Suppressor macrophage treated with lipopolysaccharide for 4 hours (primary cell): ENCODE measurements around the gene CLCN7.

Experiments used
- DNase-seq: peaks from one replicate; pipeline ENCODE4 v3.0.0-alpha.2; 2020

Gene CLCN7

DNA sequence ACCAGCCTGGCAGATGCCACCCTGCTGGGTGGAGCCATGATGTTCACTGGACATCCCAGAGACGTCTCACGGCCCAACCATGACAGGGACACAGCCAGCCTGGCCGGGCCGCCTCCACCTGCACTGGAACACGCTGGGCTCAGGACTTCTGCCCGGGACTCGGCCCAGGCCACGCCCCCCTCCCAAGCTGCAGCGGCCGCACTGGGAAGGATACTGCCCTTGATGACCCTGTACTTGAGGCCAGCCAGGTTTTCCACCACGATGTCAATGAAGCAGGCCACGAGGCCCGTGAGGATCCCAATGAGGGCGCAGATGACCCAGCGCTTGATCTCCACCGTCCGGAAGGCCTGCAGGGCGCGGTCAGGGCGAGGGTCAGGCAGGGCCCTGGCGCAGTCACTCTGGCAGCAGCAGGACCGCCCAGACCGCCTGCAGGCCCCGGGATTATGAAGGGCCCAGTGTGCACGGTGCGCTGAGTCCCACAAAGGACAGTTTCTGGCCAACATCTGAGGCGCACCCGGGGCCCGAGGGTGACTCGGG is 14.2 kb downstream of the CLCN7 start:
- no peak for DNase-seq

DNA sequence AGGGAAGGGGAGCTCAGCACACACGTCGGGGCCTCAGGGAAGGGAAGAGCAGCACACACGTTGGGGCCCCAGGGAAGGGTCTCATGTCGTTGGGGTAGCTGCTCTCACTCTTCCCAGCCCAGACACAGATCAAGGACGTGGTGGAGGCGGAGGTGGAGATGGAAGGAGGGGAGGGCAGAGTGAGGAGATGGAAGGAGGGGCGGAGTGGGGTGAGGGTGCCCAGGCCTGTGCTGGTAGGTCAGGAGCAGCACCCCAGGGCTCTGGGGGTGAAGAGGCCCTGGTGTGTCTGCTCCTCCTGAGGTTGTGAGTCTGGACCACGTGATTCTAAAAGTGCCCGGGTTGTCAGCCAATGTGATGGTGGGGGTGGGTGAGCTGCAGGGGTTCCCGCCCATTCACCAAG is 14.9 kb downstream of the CLCN7 start:
- DNase-seq, result no peak

GRCh38 chr16:1458977-1459341 is 15.9 kb downstream of the CLCN7 start:
- no peak for DNase-seq

DNA sequence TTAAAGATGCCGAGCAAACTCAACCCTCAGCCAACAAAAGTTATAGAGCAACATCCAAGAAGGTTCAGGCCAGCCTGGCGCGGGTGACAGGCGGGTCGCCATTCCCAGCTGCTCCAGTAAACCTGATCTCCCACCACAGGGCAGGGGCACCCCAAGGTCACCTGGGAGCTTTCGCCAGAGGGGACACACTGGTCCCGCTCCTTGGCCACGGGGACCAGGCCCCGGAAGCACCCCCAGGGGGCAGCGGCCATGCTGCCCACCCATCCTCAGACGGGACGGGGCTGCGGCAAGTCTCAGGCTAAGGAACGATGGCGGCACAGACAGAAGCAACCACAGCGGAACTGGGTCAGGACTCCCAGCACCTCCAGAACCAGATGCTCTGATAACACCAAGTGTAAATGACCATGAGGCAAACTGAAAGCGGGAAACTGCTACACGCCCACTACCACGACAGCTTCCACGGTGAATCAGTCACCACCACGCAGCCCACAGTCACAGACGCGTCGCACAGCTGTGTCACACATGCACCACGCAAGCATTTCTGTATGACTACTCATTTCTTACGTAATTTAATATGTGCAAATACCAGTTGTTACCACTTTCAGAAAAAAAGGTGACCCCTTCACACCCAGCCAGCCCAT is 16.4 kb downstream of the CLCN7 start:
- peak; percentile 67 for DNase-seq

DNA sequence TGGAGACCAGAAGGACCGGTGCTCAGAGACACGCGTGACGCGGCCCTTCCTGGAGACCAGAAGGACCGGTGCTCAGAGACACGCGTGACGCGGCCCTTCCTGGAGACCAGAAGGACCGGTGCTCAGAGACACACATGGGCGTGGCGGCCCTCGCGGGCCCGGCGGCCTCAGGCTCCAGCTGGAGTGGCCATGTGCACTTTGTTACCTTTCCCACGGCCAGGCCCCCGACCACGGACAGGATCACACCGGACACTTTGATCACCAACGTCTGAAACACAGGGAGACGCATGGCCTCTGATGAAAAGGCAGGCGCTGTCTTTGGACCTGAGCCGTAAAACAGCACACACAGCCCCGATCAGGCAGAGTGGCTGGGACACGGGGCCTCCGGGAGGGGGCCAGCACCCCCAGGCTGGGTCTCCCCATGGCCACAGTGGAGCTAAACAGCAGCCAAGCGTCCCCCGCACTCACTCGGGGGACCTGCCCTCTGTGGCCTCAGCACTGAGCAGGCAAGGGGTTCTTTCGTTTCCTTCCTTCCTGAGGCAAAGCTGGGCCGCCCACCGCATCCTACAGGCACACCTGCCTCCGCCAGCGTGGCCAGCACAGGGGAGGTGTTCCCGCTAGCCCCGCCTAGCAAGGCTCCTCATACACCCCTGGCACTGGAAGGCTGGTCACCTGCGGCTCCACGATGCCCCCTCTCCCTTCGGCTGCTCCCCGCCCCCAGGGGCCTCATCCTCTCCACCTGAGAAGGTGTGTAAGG is 17.2 kb downstream of the CLCN7 start:
- no peak for DNase-seq

GRCh38 chr16:1456951-1457350 is 17.9 kb downstream of the CLCN7 start:
- DNase-seq, result no peak

DNA sequence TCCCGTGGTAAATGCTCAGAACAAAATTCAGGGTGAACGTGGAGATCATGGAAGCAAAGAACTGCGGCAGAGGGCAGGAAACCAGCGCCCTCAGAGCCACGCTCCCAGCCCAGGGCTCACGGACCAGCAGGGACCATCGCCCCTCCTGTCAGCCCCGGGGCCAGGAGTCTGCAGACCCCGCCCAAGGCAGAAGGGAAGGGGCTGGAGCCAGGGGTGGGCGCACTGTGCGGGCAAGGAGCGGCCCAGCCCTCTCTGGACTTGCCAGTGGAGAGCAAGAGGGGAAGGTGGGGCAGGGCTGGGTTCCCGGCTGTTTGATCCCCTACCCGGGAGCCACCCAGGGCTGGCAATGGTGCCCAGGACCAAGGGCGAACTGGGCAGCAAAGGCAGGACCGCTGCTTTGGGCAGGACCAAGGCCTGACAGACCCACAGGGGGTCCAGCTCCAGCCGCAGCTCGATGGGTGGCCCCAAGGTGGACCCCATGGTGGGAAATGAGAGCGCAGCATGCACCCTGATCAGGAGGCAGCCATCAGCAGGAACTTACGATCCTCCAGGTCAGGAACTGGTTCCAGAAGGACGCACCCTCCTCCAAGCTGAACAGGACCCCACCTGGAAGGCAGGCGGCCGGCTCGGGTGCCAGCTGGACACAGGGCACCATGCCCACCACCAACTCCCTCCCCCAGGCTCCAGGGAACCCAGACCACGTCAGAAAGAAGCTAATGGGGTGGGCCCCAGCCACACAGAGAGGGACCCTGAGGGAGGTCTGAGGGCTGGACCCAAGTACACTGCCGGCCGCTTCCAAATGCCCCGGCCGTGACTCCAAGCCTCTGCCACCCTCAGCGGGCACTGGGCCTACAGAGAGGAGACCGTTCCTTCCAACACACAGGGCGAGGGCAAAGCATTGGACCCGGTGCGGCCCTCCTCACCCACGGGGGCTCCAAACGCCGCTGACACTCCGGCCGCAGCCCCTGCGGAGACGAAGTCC is 19.3 kb downstream of the CLCN7 start:
- DNase-seq, result no peak

GRCh38 chr16:1454561-1454960 is 20.3 kb downstream of the CLCN7 start:
- no peak for DNase-seq

- no peak for DNase-seq
Observed at GRCh38 chr16:1453316-1453715, 21.5 kb downstream of the CLCN7 start.

DNA sequence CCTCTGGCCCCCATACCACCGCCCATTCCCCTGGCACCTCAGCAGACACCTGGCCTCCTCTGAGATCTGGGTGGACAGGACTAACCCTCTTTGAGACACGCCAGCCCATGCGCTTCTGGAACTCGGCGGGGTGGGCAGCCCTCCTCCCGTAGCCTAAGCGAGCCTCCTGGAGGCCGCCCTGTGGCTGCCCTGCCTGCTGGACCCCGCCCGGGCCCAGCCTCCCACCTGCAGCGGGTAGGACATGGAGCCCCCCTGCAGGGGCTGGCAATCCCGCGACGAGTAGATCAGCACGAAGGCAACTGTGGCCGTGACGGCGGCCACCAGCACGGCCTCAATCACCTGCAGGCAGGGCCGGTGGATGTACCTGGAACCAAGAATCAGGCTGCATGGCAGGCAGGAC is 22.3 kb downstream of the CLCN7 start:
- no peak for DNase-seq

DNA sequence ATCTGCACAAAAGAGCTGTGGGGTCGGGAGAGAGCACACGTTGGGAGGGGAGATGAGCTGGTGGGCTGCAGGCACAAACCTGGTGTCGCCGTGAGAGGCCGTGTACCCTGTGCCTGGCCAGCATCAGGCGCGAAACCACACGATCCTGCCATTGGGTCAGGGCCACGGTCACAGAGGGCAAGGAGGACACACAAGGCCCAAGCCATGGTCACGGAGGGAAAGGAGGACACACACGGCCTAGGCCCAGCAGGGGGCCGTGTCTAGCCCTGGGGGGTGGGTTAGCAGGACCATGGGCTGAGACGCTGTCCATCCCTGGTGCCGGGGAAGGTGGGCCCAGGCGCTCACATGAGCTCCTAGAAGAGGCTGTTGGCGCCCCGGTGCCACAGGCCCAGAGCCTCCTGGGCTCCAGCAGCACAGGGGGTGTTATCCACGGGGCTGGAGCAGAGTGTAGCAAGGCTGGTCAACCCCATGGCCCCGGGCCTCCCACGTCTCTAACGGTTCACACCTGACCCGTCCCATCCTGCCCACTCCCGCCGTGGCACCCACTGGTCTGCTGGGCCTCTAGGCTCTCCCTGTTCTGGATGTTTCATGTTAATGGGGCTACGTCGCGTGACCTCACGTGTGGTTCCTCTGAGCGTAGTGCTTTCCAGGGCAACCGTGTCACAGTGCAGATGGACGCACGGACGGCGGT is 23.0 kb downstream of the CLCN7 start:
- no peak for DNase-seq

DNA sequence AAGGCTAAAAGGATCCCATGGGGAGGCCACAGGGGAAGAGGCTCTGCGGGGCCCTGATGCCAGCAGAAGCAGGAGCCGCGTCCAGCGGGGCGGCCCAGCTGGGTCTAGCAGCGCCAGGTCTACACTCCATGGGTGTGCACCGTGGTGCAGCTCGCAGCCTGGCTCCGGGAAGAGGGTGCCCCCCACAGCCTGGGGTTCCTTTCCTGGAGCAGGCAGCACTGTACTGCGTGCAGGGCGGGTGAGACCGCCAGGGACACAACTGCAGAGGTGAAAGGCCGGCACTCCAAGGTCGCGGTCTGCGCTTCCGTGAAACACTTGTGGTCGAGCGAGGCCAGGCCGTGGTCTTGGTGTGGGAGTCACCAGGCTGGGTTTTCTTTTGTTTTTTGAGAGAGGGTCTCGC is 24.0 kb downstream of the CLCN7 start:
- no peak for DNase-seq

DNA sequence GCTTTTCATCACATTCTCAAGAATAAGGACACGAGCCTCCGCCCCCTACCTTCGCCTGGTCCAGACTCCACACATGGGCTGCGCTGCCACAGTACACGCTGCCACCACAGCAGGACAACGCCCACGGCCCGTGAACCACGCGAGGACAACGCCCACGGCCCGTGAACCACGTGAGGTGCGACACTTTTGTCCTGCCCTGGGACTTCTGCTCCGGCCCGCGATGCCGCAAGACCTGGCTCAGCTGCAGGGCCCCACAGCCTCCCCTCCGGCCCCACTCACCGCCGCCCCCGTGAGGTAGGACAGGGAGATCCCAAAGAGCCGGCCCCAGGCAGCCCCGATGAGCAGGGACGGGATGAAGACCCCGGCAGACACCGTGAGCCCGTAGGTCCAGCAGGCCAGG is 24.6 kb downstream of the CLCN7 start:
- no peak for DNase-seq

DNA sequence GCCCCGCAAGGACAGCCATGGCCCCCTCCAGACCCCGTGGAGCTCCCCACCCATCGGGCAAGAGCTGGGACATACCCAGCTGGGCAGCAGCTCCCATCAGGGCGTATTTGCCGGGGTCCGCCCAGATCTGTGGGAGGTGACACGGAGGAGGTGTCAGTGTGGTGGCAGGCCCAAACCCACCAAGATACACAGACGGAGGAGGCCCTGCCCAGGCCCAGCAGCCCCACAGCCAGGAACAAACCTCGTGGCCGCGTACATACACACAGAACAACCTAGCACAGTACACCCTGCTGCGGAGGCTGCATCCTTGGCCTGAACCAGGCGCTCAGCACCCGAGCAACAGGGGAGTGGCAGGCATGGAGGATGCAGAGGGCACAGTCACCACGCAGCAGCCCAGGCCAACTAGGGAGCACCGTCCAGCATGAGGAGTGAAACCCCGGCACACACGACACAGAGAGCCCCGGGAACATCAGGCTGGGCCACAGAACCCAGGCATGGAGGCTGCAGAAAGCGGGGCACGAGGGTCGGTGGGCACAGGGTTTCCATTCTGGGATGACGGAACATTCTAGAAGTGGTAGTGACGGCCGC is 25.5 kb downstream of the CLCN7 start:
- DNase-seq, result no peak

DNA sequence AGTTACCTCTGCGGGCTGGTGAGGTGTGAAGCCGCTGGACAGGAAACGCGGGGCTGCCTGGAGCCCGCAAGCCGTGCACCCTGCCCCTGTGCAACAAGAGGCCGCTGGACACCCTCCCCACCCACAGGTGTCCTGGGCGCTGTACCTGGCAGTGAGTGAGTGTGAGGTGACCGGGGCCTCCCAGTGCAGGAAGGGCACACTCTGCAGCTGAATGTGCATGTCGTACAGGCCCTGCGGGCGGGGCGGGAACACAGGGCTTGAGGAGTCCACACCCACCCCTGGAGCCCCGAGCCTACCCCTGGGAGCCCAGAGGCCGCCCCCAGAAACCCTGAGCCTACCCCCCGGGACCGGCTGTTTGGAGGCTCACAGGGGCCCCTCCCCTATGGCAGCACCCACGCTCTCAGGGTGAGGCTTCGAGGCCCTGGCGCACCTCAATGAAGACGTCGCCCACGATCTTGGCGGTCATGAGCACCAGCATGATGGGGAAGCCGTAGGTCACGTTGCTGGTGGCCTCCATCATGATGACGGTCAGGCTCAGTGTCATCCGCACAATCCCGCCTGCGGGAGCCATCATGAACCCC is 26.2 kb downstream of the CLCN7 start:
- DNase-seq, result no peak

DNA sequence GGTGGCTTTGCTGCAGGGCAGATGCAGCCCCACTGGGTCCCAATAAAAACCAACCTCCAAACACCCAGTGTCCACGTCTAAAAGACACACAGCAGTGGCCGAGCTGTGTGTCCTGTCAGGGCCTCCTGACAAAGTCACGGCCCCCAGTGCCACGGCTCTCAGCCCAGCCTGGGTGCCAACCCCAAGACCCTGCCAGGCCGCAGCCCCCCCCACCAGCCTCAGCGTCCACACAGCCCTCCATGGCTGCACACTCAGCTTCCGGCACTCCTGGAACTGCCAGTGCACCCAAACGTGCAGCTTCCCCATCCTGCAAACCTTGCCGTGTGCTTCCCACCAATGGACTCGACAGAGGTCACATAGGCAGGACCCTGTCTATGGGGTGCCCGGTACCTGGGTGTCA is 26.9 kb downstream of the CLCN7 start:
- no peak for DNase-seq

DNA sequence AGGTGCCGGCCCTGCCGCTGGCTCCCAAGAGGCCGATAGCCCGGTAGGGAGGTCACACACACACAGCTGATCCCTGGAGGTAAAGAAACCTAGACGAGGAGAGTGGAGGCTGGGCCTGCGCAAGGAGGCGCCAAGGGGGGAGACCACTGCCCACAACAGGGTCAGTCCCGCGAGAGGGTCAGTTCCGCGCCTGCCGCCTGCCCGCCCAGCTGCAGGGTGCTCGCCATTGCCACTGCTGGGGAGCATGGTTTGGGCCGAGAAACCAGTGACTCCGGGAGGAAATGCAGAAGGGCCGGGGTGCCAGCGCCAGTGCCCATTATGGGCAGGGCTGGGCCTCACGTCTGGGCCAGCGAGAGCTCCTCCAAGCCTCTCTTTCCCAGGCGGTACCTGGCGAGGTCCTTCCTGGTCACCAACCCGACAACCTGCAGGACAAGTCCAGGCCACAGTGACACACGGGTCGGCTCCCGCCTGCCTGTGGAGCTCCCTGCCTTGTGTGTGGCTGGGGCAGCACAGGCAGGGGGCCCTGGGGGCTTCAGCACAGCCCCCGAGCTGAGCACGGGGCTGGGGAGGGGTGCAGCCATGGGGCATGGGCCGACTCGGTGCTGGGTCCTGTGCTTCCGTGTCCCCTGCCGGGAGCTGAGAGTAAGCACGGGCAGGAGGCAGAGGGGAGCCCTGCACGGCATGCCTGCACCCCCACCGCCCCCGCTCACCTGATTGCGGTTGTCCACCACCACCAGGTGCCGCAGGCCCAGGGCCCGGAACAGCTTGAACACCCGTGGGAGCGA is 28.3 kb downstream of the CLCN7 start:
- DNase-seq, result no peak

- no peak for DNase-seq
Observed at GRCh38 chr16:1445518-1446203, 29.2 kb downstream of the CLCN7 start.

- no peak for DNase-seq
Observed at GRCh38 chr16:1444730-1445517, 29.9 kb downstream of the CLCN7 start.
